Hindlimb muscle (tissue), 1 donor: ENCODE data around the gene ACER3. TPM values are rescaled to one million over a fixed set of nuclear protein-coding genes. Genes with fewer than 3 reads are reported as not detected.
"Not testable (repeated sequence)": the region's sequence is repeated elsewhere in the genome, so short reads cannot be mapped to it uniquely, and the experiment has no call there.

Experiments used
- DNase-seq: peaks from one replicate; pipeline ENCODE4 v3.0.0-alpha.2; 2013
- polyA plus RNA-seq: library from polyadenylated mRNA; unstranded; fragments of 120-200 nt; gene quantifications from one replicate; pipeline ENCODE4 v1.2.1, GENCODE V29; 2013; ENCODE audit not compliant: insufficient read length

ACER3 gene
- polyA plus RNA-seq, 1 donor: 7.5 TPM

DNA sequence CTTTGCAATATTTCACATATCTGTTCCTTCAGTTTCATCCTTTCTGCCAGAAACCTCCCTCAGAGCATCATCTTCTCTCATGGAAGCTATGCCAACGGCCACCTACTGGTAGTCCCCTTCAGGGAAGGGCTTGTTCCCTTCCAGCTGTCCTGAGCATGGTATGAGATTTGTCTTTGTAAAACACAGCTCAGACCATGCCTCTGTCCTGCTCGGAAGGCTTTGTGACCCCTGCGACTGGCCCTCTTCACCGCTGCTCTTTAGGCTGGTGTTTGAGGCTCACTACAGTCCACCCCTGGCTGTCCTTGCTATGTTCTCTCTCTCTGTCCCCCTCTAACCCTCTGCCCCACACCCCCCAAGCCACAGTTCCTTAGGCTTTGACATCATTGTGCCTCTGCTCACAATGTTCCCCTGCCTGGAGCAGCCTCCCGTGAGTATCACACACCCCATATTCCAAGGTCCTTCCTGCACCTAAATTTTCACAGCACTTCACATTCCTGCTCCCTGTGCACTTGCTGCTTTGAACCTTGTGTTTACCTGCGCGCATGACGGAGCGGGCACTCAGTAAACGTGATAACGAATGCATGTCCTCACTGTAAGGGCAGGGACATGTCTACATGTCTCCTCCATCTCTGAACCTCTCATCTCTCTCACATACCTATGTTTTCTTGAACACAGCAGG lies 24.0 kb upstream of the ACER3 start:
- no peak for DNase-seq

DNA sequence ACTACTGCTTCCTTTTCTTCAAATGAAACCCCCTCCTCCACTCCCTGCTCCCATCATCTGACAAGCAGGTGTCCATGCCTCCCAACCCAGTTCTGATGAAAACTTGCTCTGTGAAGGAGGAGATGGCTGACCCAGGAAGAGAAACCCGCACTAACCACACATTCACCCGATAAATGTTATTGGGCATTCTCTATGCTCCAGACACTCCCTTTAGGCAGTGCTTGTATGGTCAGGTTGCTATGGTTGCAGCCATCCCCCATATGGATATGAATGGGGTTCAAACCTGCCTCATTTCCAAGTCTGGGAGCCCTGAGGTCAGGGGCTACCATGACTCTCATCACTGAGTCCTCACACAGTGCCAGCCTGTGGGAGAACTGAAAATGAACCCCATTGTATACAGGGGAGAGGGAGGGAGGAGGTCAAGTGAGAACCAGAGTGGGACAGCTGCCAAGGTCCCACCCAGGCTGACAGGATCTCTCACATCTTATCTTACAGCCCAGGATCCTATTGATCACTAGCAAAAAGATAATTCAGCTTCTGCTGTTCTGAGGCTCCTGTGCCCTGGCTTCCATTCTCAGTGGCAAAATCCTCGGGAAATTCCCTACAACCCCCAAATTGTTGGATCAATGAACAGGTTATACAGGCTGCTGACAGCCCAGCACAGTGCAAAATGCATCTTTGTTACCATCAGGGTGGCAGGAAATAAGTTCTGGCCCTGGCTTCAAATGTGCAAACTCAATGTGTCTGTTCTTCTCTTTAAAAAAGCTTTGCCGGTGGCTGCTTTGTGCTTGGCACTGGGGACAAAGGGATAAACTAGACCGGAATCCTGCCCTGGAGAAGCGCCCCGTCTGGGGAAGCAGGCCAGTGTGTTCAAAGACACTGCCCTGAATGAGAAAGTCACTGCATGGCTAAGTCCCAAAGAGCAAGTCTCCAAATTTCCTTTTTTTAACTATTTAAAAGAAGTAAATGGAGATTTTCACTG lies 22.7 kb upstream of the ACER3 start:
- no peak for DNase-seq

DNA sequence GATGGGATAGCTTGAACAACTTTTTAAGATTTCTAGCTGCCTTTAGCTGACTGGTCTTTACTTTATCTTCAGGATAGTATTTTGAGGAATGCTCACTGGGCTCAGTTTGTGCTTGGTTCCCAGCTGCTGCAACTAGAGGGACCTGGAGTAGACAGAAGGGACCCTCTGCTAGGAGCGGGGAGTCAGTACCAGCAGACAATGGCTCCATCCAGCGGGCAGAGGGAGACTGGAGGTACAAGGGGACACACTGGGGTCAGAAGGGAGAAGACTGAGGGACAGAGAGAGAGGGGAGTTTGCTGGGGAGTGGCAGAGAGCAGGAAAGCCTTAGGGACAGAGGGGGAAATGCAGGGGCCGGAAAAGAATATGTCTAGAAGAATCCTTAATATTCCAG lies 22.0 kb upstream of the ACER3 start:
- DNase-seq: no peak

DNA sequence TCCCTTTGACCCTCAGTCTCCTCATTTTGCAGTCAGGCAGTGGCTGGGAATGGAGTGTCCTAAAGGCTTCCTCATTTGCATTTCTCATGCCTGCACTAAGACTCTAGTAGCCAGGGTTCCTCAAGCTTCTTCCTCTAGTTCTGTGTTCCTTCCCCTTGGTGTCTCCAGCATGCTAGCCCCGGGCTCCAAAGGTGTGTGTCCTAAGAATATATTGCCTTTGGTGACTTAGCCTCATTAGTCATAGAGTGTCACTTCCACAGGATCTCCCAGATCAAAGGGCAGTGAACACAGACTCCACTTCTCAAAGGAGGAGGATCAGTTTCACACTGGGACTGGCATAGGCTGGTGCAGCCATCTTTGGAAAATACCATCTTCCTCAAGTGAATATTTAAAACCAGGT lies 21.4 kb upstream of the ACER3 start:
- DNase-seq: no peak

DNA sequence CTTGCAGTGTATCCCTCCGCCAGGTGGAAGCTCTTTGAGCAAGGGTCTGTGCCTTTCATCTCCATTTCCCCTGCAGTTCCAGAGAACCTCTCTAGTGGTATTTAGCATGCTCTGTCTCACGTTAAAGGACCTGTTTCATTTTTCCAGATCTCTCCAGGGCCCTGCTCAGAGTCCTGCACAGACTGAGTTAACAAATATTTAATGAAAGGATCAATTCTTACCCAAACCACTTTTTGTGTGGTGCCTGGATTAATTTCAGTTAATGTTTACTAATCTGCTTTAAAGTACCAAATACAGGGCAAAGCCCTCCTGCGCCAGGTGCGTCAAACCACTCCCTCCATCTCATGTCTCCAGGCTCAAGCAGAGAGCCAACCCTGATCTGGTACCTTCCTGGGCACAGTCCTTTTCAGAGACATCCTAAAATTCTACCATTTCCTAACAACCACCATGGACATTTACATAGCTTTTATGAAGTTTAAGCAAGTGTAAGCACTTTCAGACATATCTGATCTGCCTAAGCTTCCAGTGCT lies 18.7 kb upstream of the ACER3 start:
- no peak for DNase-seq

DNA sequence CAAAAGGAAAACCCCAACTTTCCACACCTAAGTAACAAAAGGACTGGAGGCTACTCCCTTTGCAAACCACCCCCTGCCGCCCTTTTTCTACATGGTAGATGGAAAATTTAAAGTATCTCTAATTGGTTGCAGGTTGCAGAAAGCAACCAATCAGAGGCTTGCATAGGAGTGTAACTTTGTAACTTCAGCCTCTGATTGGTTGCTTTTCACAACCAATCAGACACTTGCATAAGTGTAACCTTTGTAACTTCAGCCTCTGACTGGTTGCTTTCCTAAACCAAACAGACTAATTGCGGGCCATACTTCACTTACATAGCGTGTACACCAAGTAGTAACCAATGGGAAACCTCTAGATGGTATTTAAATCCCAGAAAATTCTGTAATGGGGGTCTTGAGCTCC lies 16.8 kb upstream of the ACER3 start:
- DNase-seq: no peak

DNA sequence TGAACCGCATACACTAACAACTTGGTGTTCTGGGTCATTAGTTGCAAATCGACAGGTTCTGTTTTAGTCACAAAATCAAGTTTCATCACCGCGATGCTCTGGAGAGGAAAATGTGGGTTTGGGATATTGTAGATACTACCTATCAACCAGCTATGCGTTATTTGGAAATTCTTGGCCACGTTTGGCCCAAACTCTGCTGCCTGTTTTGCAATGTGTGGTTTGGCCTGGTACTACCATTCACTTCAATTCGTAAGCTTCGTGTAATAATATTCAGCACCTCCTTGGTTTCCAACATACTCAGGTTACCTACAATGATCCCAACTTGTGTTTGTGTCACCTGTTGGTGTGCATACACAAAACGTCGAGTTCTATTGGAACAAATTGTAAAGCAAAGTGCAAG lies 16.2 kb upstream of the ACER3 start:
- no peak for DNase-seq

DNA sequence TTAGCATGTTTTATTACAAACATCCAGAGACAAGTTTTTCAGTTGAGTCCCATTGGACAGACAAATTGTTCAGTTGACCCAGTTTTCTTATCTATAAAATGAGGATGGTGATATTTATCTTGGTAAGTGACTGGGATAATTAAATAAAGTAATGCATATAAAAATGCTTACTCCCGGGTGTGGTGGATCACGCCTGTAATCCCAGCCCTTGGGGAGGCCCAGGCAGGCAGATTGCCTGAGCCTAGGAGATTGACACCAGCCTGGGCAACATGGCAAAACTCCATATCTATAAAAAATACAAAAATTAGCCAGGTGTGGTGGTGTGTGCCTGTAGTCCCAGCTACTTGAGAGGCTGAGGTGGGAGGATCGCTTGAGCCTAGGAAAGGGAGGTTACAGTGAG lies 15.6 kb upstream of the ACER3 start:
- DNase-seq: no peak

DNA sequence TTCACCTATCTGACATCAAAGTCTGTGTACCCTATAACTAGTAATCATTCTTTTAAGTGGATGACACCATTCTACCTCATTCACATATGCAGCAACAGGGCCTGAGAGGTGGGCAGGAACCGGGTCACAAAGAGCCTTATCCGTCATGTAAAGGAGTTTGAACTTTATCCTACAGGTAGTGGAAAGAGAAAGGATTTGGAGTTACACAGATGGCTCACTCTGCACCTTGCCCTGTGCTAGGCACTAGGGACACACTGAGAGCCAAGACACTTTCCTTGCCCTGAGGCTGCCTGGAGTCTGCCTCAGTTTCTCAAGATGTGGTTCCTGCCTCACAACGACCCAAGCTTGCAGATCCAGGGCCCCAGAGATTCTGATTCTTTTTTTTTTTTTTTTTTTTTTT lies 14.3 kb upstream of the ACER3 start:
- DNase-seq: no peak

DNA sequence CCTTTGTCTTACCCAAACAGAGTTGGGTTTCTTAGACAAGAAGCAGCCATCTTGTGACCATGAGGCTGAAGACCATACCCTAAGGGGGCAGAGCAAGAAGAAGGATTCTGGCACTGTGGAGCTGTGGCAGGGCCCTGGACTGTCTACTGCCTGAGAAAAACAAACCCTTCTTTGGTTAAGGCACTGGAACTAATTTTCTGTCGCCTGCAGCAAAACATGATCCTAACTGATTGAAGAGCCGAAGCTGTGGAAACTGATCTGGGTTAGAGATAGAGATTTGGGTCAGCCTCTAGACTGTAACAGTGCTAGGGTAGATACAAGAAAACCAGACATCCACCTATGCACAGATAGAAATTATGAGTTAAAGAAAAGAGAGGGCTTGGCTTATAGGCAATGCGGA lies 11.3 kb upstream of the ACER3 start:
- DNase-seq: no peak

DNA sequence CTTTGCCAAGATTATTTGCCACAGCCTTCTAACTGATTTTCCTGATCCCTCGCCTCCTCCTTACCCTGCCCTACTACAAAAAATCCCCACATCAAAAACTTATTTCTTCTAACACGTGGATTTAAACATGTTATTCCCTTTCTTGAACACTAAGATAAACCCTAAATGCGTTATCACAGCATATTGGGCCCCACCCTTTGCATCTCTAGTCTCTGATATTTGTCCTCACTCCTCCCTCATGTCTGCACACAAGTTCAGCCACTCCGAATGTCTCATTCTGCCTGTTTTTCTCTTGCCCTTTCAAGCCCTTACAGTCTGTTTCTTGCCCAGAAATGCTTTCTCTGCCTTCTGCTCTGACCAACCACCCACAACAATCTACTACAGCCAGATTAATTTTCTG lies 10.6 kb upstream of the ACER3 start:
- no peak for DNase-seq

DNA sequence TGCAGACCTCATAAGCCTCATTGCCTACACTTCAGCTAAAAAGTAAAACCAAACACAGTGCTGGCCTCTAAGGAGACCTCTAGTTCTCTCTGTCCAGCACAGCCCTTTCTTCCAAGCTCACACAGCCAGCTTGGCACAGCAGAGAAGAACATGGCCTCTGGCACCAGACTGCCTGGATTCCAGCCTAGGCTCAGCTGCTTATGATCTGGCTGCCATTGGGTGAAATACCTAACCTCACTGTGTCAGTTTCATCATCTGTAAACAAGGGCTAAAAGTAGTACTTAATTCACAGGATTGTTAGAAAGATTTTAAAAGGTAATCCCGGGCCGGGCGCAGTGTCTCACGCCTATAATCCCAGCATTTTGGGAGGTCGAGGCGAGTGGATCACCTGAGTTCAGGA lies 9.9 kb upstream of the ACER3 start:
- DNase-seq: no peak

DNA sequence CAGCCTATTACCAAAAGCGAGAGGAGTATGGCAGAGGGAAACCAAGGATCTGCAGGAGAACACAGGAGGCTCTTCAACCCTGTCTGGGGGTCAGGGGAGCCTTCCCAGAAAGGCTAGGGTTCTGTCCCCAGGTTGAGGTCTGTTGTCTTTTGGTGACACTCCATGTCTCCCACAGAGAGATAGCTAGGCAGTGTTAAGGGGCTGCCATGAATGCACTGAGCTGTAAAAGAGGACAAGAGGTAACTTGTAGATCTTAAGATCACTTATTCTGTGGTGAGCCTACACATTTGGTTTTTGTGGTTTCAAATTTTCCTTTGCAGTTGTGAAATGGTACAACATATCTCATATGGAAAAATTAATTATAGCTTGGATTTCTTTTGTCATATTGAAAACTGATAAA lies 6.0 kb upstream of the ACER3 start:
- no peak for DNase-seq

DNA sequence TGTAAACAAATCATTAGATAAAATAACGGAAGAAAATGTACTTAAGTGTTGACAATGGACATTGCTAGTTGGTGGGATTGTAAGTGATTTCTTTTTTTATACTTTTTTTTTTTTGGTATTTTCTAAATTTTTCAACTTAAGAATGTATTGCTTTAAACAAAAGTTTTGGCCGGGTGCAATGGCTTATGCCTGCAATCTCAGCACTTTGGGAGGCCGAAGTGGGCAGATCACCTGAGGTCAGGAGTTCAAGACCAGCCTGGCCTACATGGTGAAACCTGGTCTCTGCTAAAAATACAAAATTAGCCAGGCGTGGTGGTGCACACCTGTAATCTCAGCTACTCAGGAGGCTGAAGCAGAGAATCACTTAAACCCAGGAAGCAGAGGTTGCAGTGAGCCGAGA lies 5.0 kb upstream of the ACER3 start:
- DNase-seq: not testable (repeated sequence)

DNA sequence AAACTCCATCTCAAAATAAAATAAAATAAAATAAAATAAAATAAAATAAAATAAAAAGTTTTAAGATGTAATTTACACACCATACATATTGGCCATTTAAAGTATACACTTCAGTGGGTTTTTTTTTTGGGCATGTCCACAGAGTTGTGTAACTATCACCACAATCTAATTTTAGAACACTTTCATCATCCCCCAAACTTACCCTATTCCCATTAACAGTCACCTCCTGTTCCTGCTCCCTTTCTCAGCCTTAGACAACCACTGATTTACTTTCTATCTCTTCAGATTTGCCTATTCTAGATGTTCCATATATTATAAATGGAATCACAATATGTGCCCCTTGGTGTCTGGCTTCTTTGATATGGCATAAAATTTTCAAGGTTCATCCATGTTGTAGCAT lies 4.6 kb upstream of the ACER3 start:
- no peak for DNase-seq

DNA sequence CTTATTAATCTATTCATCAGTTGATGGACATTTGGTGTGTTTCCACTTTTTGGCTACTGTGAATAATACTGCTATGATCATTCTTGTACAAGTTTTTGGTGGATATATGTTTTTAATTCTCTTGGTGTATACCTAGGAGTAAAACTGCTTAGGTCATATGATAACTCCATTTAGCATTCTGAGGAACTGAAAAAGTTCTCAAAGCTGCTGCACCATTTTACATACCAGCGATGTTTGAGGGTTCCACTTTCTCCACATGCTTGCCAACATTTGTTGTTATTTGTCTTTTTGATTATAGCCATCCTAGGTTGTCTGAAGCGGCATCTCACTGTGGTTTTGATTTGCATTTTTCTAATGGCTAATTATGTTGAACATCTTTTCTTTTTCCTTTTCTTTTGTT lies 4.1 kb upstream of the ACER3 start:
- DNase-seq: no peak

DNA sequence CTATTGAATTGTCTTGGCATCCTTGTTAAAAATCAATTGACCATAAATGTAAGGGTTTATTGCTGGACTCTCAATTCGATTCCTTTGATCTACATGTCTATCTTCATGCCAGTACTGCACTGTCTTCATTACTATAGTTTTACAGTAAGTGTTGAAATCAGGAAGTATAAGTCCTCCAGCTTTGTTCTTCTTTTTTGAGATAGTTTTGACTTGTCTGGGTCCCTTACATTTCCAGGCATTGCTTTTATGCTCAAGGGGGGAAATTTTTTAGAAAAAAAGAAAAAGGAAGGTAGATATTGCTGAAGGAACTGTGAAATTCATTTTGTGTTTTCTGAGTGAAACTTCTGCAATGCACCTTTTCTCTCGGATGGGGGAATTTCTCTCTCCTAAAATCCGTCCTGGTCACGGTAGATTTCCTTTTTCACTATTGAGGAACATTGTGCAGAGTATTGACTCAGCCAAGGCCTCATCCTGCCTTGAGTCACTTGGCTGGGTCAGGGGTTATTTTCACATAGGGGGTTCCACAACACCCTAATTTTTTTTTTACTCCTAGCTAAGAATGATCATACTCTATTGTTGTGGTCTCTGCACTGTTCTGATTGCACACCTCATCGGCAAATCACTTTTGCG lies 2.8 kb upstream of the ACER3 start:
- DNase-seq: no peak

DNA sequence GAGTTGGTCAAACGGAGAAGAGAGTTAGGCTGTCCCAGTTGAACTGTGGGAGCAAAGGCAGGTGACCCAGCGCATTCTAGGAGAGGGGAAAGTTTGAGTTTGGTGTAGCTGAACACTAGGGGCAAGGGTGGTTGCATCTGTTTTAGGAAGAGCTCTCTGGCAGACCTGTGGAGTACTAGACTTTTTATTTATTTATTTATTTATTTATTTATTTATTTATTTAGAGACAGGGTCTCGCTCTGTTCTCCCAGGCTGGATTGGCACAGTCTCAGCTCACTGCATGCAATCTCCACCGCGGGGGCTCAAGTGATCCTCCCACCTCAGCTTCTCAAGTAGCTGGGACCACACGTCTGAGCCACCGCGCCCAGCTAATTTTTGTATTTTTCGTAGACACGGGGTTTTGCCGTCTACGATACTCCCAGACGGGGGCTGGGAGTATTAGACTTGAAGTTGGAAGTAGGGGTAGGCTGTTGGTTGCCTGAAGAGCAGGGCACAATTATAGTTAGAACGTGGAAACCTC lies 950 bp upstream of the ACER3 start:
- DNase-seq: no peak

DNA sequence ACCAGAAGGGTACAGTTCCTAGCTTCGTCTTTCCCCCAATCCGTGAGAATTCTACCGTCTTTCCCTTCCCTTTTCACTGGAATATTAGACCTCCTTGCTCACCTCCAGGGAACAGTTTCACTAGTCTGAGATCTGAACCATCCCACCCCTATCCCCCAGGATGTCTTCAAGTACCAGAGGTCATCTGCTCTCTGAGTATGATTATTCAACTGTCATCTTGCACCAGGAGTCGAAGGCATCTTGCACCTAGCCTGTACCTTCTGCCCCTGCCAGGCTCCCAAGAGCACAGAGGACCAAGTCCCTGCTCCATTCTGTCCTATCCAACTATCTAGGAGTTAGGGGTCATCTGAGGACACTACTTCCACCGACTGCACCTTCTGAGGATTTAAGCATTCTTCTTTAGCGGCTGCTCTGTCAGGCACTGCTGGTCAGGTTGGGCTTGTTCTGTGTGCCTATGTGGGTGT lies 804 bp downstream of the ACER3 start:
- DNase-seq: no peak

DNA sequence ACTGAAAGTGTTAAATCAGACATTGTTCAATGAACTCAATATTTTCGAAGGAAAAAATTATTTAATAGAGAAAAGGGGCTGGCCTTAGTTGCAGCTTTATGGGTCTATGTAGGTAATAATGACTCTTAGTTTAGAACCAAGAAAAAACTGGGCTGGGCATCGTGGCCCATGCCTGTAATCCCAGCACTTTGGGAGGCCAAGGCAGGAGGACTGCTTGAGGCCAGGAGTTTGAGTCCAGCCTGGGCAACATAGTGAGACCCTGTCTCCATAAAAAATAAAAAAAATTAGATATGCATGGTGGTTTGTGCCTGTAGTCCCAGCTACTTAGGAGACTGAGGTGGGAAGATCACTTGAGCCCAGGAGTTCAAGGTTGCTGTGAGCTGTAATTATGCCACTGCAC lies 2.1 kb downstream of the ACER3 start:
- DNase-seq: not testable (repeated sequence)

DNA sequence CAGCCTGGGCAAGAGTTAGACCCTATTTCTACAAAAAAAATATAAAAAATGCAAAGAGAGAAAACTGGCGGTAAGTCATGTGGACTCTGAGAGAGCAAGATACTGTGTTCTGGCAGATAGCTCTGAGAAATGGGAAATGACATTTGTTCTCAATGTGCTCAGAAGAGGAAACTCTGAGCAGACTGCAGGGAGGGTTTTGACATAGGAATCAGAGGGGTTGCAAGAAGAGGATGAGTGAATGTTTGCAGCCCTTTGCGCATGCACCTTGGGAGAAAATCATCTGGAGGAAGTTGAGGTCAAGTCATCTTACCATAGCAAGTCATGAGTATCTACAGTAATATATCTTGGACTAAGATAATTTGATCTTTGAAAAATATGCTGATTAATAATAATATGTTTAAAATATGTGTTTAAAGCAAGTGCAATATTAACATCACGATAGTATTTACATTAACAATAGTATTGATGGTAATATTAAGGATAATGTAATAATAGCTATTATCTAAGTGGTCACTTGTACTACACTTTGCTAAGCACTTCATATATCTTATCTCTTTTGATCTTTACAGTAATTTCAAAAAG lies 2.6 kb downstream of the ACER3 start:
- DNase-seq: no peak

DNA sequence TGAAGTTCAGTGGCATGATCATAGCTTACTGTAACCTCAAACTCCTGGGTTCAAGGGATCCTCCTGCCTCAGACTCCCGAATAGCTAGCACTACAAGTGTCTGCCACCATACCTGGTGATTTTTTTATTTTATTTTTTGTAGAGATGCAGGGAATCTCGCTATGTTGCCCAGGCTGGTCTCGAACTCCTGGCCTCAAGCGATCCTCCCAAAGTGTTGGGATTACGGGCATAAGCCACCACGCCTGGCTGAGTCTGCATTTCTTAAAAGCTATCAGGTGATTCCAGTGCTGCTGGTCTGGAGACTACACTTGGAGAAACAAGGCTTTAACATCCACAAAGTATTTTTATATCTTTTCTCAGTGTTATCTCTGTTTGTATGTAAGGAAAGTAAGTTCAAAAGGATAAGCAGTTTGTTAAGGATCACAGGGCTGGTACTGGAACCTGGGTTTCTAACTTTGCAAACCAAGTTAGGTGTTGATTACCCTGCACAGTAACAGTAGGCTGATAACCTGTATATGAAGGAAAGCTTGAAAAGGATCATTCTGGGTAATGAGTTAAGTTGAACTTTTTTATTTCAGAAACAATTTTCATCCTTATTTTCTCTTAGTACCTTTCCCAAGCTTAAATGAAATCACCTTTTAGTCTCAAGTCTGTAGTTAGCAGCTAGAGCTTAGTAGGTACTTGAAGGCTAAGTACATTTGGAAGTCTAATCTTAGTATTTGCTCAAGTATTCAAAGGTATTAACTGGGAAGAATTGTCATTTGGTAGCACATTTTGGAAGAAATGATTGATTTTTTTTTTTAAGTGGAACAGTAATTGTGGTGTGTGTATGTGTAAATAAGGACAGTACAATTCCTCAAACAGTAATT lies 12.5 kb downstream of the ACER3 start:
- DNase-seq: no peak
